NCI-H2196 (cell line): ENCODE data around the gene ABCA13.
A peak's percentile ranks its signal among the peaks of the same experiment; 100 is the strongest.

Experiments used
- DNase-seq: peaks from one replicate; lab custom pipeline; 2025; ENCODE audit not compliant: unreplicated experiment; lab: John Stamatoyannopoulos, UW

Gene ABCA13

GRCh38 chr7:48627164-48627563 is 455.9 kb downstream of the ABCA13 start:
- no peak for DNase-seq

- no peak for DNase-seq
These were observed 457.6 kb downstream of the ABCA13 start for GRCh38 chr7:48628793-48629349.

- no peak for DNase-seq
These were observed 462.9 kb downstream of the ABCA13 start for GRCh38 chr7:48634116-48634632.

GRCh38 chr7:48635796-48636195 is 464.5 kb downstream of the ABCA13 start:
- no peak for DNase-seq

GRCh38 chr7:48636391-48637015 is 465.2 kb downstream of the ABCA13 start:
- no peak for DNase-seq

- DNase-seq, result no peak
These were observed 466.1 kb downstream of the ABCA13 start for GRCh38 chr7:48637382-48637781.

GRCh38 chr7:48638041-48638440 is 466.8 kb downstream of the ABCA13 start:
- DNase-seq, result no peak

GRCh38 chr7:48643431-48644013 is 472.3 kb downstream of the ABCA13 start:
- DNase-seq, result peak; percentile 30

- DNase-seq, result no peak
These were observed 486.9 kb downstream of the ABCA13 start for GRCh38 chr7:48658138-48658537.

GRCh38 chr7:48660306-48660870 is 489.1 kb downstream of the ABCA13 start:
- DNase-seq, result no peak

GRCh38 chr7:48664241-48664640 is 493.0 kb downstream of the ABCA13 start:
- no peak for DNase-seq

GRCh38 chr7:48665353-48666135 is 494.3 kb downstream of the ABCA13 start:
- DNase-seq, result no peak

- DNase-seq, result no peak
These were observed 496.1 kb downstream of the ABCA13 start for GRCh38 chr7:48667407-48667806.

- DNase-seq, result no peak
These were observed 500.4 kb downstream of the ABCA13 start for GRCh38 chr7:48671656-48672055.

GRCh38 chr7:48681006-48681405 is 509.7 kb downstream of the ABCA13 start:
- DNase-seq, result no peak

- DNase-seq, result no peak
These were observed 520.5 kb downstream of the ABCA13 start for GRCh38 chr7:48691788-48692187.
